Spleen (tissue), 7 donors: ENCODE measurements around the gene SPTBN5.

Experiments used
- POLR2A ChIP-seq, 3 donors: fragments of 450-650 bp; IDR thresholded peaks; one replicate each; pipeline ENCODE4 v1.5.1; 2017; ENCODE audit warnings: antibody characterized with exemption in 3 of 3, mild to moderate bottlenecking in 1 of 3
- POLR2AphosphoS5 ChIP-seq, 3 donors: sonication (generic); formaldehyde crosslinking; IDR thresholded peaks; one replicate each; pipeline ENCODE4 v1.5.1; 2017; ENCODE audit warnings: antibody characterized with exemption in 3 of 3
- TF ChIP-seq, protein P1 (sequence below), 11 experiments: fragments of 200-600 bp in 7 of 11; fragments of 450-650 bp in 4 of 11; sonication (generic) in 4 of 11; IDR thresholded peaks in 8 of 11; conservative IDR thresholded peaks in 3 of 11; 1 replicate in 7 of 11; 2 replicates in 4 of 11; pipeline versions ENCODE4 v1.4.0 to v1.8.0; 2016 to 2021; ENCODE audit warnings: antibody characterized with exemption in 11 of 11, inconsistent platforms in 4 of 11, mild to moderate bottlenecking in 1 of 11
- donor health status: DM: no; HTN: no; CAD: no; lungs with moderate emphysema.
- donor health status: DM: no; HTN: no; CAD: no.
- donor health status: DM: no; HTN: no; CAD: no.

GRCh38 chr15:41942886-41943285 is 49.0 kb upstream of the SPTBN5 start:
- TF ChIP-seq POLR2A (IDR thresholded peaks at IDR 0.05), result no peak
- TF ChIP-seq, protein P1, sequence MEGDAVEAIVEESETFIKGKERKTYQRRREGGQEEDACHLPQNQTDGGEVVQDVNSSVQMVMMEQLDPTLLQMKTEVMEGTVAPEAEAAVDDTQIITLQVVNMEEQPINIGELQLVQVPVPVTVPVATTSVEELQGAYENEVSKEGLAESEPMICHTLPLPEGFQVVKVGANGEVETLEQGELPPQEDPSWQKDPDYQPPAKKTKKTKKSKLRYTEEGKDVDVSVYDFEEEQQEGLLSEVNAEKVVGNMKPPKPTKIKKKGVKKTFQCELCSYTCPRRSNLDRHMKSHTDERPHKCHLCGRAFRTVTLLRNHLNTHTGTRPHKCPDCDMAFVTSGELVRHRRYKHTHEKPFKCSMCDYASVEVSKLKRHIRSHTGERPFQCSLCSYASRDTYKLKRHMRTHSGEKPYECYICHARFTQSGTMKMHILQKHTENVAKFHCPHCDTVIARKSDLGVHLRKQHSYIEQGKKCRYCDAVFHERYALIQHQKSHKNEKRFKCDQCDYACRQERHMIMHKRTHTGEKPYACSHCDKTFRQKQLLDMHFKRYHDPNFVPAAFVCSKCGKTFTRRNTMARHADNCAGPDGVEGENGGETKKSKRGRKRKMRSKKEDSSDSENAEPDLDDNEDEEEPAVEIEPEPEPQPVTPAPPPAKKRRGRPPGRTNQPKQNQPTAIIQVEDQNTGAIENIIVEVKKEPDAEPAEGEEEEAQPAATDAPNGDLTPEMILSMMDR (IDR thresholded peaks at IDR 0.05 in 8 of 11, conservative IDR thresholded peaks at IDR 0.05 in 3 of 11), result no peak
- no peak for TF ChIP-seq POLR2AphosphoS5 (IDR thresholded peaks at IDR 0.05)
